Measurements from ENCODE around the gene GON4L. TPM values are rescaled to one million over a fixed set of nuclear protein-coding genes. Genes with fewer than 3 reads are reported as not detected.

GON4L gene
- total RNA-seq, 1 donor from 2014 or later: 20.5 TPM

DNA sequence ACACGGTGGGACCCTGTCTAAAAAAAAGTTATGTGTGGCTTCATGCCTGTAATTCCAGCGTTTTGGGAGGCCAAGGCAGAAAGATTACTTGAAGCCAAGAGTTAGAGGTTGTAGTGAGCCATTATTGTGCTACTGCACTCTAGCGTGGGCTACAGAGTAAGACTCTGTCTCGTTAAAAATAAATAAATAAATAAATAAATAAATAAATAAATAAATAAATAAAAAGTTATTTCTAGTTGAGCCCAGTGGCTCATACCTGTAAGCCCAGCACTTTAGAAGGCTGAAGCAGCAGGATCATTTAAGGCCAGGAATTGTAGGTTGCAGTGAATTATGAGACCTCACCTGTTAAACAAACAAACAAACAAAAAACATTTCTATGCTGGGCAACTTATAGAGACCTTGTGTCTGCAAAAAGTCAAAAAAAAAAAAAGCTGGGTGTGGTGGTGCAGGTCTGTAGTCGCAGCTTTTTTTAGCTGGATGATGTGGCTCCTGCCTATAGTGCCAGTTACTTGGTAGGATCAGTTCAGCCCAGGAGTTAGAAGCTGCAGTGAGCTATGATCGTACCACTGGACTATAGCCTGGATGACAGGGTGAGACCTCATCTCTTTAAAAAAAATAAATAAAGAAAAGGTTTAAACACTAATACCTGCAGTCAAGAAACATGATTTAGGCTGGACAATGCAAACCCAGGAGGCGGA lies 25.6 kb downstream of the GON4L start:
- no peak overlapping the region for H3K4me3 ChIP-seq (ENCODE audit: low read depth, low read length)
- TF ChIP-seq, protein P1, sequence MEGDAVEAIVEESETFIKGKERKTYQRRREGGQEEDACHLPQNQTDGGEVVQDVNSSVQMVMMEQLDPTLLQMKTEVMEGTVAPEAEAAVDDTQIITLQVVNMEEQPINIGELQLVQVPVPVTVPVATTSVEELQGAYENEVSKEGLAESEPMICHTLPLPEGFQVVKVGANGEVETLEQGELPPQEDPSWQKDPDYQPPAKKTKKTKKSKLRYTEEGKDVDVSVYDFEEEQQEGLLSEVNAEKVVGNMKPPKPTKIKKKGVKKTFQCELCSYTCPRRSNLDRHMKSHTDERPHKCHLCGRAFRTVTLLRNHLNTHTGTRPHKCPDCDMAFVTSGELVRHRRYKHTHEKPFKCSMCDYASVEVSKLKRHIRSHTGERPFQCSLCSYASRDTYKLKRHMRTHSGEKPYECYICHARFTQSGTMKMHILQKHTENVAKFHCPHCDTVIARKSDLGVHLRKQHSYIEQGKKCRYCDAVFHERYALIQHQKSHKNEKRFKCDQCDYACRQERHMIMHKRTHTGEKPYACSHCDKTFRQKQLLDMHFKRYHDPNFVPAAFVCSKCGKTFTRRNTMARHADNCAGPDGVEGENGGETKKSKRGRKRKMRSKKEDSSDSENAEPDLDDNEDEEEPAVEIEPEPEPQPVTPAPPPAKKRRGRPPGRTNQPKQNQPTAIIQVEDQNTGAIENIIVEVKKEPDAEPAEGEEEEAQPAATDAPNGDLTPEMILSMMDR (IDR thresholded peaks at IDR 0.05; ENCODE audit: insufficient read depth, low read length, severe bottlenecking): no peak
- no peak for DNase-seq (ENCODE audit: low read depth)
- H3K27me3 ChIP-seq (ENCODE audit: control insufficient read depth, insufficient read depth, low read length): no peaks in the 10 kb centered on the region
- FAIRE-seq: no peak
- H3K36me3 ChIP-seq (ENCODE audit: control insufficient read depth, insufficient read depth, low read length): no peaks in the 10 kb centered on the region

DNA sequence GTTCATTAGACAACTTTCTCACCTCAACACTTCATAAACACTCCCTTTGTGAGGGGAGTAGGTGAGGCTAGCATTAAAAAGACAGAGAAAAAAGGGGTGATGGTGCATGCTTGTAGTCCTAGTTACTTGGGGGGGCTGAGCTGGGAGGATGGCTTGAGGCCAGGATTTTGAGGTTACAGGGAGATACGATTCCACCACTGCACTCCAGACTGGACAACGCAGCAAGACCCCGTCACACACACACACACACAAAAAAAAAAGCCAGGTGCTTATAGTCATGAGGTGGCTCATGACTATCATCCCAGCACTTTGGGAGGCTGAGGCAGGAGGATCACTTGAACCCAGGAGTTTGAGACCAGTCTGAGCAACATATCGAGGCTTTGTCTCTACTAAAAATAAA lies 29.6 kb downstream of the GON4L start:
- Histone ChIP-seq H3K36me3 (ENCODE audit: control insufficient read depth, insufficient read depth, low read length) (peaks cover 2% of the 10 kb centered on the region), H3K27me3 (ENCODE audit: control insufficient read depth, insufficient read depth, low read length) (no peaks in the 10 kb centered on the region), H3K4me3 (ENCODE audit: low read depth, low read length) (no peak overlapping the region)
- DNase-seq (ENCODE audit: low read depth): no peak
- TF ChIP-seq, protein P1 (IDR thresholded peaks at IDR 0.05; ENCODE audit: insufficient read depth, low read length, severe bottlenecking): no peak
- FAIRE-seq: no peak

DNA sequence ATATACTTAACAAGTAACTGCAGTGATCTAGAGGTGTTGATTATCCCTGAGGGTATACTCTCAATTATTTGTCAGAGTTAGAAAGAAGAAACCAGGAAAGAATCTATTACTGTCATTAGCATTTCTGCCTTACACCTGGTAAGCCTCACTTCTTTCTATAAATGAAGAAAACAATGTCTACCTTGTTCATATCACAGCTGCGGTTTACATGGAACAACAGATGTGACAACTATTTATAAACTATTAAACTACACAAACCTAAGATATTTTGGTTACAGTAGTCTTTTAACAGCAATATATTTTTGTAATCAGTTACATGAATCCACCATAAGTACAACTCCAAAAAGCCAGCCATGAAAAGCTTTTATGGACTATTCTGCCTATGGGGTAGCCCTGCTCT lies 40.7 kb downstream of the GON4L start:
- peaks cover 2% of the 10 kb centered on the region for H3K36me3 ChIP-seq (ENCODE audit: control insufficient read depth, insufficient read depth, low read length)
- DNase-seq (ENCODE audit: low read depth): no peak
- TF ChIP-seq, protein P1 (IDR thresholded peaks at IDR 0.05; ENCODE audit: insufficient read depth, low read length, severe bottlenecking): no peak

DNA sequence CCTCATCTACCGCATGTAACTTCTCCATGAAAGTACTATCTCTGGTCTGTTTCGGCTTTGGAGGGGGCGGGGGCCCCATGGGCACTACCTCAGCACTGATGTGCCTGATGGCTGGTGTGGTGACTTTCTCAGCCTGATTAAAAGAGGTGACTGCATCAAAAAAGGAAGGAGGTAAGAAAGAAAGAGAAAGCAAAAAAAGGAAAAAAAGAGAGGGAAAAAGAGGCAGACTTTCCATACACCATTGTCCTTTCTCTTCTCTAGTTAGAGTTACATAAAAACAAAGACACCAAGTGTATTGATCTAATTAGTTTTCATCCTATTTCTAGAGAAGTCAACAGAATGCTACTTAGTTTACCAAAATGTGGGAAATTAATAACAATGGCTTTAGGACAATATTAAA lies 43.3 kb downstream of the GON4L start:
- Histone ChIP-seq H3K4me3 (ENCODE audit: low read depth, low read length) (no peak overlapping the region), H3K27me3 (ENCODE audit: control insufficient read depth, insufficient read depth, low read length) (no peaks in the 10 kb centered on the region), H3K36me3 (ENCODE audit: control insufficient read depth, insufficient read depth, low read length) (peaks cover 3% of the 10 kb centered on the region)
- DNase-seq (ENCODE audit: low read depth): no peak
- no peak for FAIRE-seq
- TF ChIP-seq, protein P1 (IDR thresholded peaks at IDR 0.05; ENCODE audit: insufficient read depth, low read length, severe bottlenecking): no peak

More for the DNA sequence above, 40.7 kb downstream of the GON4L start:
- FAIRE-seq: no peak
- no peak overlapping the region for H3K4me3 ChIP-seq (ENCODE audit: low read depth, low read length)
- H3K27me3 ChIP-seq (ENCODE audit: control insufficient read depth, insufficient read depth, low read length): no peaks in the 10 kb centered on the region

DNA sequence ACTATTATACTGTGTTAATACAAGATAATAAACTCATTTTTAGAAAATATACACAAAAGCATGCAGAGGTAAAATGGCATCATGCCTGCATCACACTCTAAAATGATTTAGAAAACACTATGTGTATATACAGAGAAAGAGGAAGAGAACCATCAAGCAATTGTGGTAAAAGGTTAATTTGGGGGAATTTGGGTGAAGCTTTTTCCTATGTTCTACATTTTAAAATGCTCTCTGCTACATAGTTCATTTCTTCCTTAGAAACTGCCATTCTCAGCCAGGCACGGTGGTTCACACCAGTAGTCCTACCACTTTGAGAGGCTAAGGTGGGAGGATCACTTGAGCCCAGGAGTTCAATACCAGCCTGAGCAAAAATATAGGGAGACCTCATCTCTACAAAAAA lies 44.1 kb downstream of the GON4L start:
- no peak overlapping the region for H3K4me3 ChIP-seq (ENCODE audit: low read depth, low read length)
- peaks cover 3% of the 10 kb centered on the region for H3K36me3 ChIP-seq (ENCODE audit: control insufficient read depth, insufficient read depth, low read length)
- FAIRE-seq: no peak
- TF ChIP-seq, protein P1 (IDR thresholded peaks at IDR 0.05; ENCODE audit: insufficient read depth, low read length, severe bottlenecking): no peak
- DNase-seq (ENCODE audit: low read depth): no peak
- H3K27me3 ChIP-seq (ENCODE audit: control insufficient read depth, insufficient read depth, low read length): no peaks in the 10 kb centered on the region

DNA sequence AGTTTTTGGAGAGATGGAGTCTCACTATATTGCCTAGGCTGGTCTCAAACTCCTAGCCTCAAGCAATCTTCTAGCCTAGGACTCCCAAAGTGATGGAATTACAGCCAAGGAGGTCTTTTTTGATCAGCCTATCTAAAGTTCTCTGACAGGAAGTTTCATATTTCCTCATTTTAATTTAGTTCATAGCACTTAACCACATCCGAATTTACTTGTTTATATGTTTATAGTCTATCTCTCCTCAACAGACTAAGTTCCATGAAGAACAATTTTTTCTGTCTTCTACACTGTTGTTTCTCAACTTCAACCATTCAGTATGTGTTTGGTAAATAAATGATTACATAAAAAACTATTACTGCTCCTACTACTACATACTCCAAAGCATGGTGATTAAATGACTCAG lies 47.9 kb downstream of the GON4L start:
- no peak for DNase-seq (ENCODE audit: low read depth)
- H3K4me3 ChIP-seq (ENCODE audit: low read depth, low read length): no peak overlapping the region
- H3K27me3 ChIP-seq (ENCODE audit: control insufficient read depth, insufficient read depth, low read length): no peaks in the 10 kb centered on the region
- no peak for FAIRE-seq
- TF ChIP-seq, protein P1 (IDR thresholded peaks at IDR 0.05; ENCODE audit: insufficient read depth, low read length, severe bottlenecking): no peak
- peaks cover 3% of the 10 kb centered on the region for H3K36me3 ChIP-seq (ENCODE audit: control insufficient read depth, insufficient read depth, low read length)
